Duodenal mucosa (tissue), 2 donors: ENCODE data around the gene NEIL1.
"Not testable (repeated sequence)": the region's sequence is repeated elsewhere in the genome, so short reads cannot be mapped to it uniquely, and the experiment has no call there.

ENCODE experiments used
- H3K27ac ChIP-seq: one replicate; pipeline ENCODE4 v1.7.0; 2013; ENCODE audit warnings: low read depth, low read length
- H3K27me3 ChIP-seq, 2 donors: one replicate each; pipeline ENCODE4 v1.7.0; 2013; ENCODE audit warnings: low read length in 2 of 2, control low read depth in 1 of 2; ENCODE audit not compliant: insufficient read depth in 2 of 2, control insufficient read depth in 1 of 2
- H3K36me3 ChIP-seq, 2 donors: one replicate each; pipeline ENCODE4 v1.7.0; 2013; ENCODE audit warnings: low read length in 2 of 2, control low read depth in 1 of 2; ENCODE audit not compliant: insufficient read depth in 2 of 2, control insufficient read depth in 1 of 2
- H3K4me1 ChIP-seq, 2 donors: one replicate each; pipeline ENCODE4 v1.7.0; 2013; ENCODE audit warnings: low read length in 2 of 2, control low read depth in 1 of 2; ENCODE audit not compliant: insufficient read depth in 2 of 2, control insufficient read depth in 1 of 2
- H3K4me3 ChIP-seq, 2 donors: one replicate each; pipeline ENCODE4 v1.7.0; 2013; ENCODE audit warnings: low read length in 2 of 2, low read depth in 1 of 2
- H3K9ac ChIP-seq, 2 donors: one replicate each; pipeline ENCODE4 v1.7.0; 2013; ENCODE audit warnings: low read length in 2 of 2, low read depth in 1 of 2
- H3K9me3 ChIP-seq, 2 donors: one replicate each; pipeline ENCODE4 v1.7.0; 2013; ENCODE audit warnings: low read length in 2 of 2, control low read depth in 1 of 2; ENCODE audit not compliant: control insufficient read depth in 1 of 2

The NEIL1 gene

DNA sequence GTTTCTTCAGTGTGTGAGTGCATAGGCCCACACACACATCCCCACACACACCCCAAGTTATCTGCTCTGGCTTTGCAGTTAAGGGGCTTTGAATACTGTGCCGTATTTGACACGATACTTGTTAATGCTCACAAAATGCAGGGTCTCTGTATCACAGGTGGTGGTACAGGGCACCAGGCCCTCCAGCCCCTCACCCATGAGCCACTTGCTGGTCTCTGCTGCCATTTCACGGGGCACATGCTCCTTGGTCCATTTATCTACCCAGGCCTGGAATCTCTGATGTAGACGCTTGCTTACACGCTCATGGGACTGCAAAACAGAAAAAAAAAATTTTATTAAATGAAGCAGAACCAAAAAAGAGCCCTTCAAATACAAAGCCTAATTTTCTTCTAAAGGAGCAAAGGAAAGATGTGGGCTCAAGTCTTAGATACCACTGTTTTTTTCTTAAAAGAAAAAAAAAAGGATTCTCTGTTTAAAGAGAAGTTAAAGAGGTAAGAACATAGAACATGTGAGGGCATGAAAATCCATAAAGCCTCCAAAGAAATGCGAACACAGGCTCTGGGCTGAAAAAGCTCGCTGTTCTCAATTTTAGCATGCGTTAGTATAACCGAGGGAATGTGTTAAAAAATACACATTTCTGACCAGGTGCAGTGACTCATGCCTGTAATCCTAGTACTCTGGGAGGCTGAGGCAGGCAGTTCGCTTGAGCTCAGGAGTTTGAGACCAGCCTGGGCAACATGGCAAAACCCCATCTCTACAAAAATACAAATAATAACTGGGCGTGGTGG, 25.3 kb downstream of the NEIL1 start:
- H3K9ac ChIP-seq = no peak overlapping the region
- no peaks in the 10 kb centered on the region for H3K9me3 ChIP-seq
- peaks cover 29 to 56% of the 10 kb centered on the region in 2 donors for H3K36me3 ChIP-seq
- peaks cover 21 to 22% of the 10 kb centered on the region in 2 donors for H3K4me1 ChIP-seq
- H3K27ac ChIP-seq = no peak overlapping the region
- H3K27me3 ChIP-seq = no peaks in the 10 kb centered on the region
- no peak overlapping the region for H3K4me3 ChIP-seq

DNA sequence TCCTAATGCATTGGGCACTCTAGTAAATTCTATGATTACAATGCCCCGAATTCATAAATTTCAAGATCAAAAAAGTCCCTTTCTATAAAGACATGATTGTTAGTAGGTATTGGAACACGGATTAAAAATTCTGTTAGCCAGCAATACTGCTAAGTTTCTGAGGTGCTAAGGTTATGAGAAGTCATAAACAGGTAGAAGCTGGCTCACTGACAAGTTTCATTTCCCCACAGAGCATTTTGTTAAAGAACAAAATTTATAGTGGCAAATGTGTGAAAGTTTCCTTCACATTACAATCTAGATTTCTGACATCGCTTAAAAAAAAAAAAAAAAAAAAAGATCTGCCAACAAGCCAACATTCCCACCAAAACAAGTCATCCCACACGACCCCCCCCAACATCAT, 33.9 kb downstream of the NEIL1 start:
- H3K4me3 ChIP-seq = no peak overlapping the region
- no peak overlapping the region for H3K27ac ChIP-seq
- no peak overlapping the region for H3K9ac ChIP-seq
- H3K36me3 ChIP-seq = peaks cover 22 to 66% of the 10 kb centered on the region in 2 donors
- no peaks in the 10 kb centered on the region for H3K27me3 ChIP-seq
- H3K4me1 ChIP-seq = peaks cover 5 to 8% of the 10 kb centered on the region in 2 donors
- no peaks in the 10 kb centered on the region for H3K9me3 ChIP-seq

DNA sequence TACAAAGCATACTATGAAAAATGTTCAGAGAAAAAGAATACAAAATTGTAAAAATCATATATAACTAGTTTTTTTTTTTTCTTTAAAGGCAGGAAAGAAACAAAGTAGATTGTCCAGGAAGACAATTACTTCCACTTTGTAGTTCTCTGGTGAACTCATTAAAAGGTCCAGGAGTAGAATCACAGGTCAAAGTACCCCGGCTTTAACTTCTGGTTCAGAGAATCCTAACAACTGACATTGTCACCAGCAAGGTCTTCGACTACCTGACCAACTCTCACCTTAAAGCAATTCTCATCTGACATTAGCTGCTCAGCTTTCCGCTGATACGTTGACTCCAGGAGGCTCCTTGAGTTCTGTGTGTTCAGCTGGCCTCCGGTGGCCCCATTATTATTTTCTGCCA, 37.1 kb downstream of the NEIL1 start:
- H3K9me3 ChIP-seq, H3K4me3 ChIP-seq, H3K27ac ChIP-seq, H3K4me1 ChIP-seq, H3K27me3 ChIP-seq, H3K9ac ChIP-seq: not testable (repeated sequence)
- H3K36me3 ChIP-seq = peaks cover 27 to 72% of the 10 kb centered on the region in 2 donors

DNA sequence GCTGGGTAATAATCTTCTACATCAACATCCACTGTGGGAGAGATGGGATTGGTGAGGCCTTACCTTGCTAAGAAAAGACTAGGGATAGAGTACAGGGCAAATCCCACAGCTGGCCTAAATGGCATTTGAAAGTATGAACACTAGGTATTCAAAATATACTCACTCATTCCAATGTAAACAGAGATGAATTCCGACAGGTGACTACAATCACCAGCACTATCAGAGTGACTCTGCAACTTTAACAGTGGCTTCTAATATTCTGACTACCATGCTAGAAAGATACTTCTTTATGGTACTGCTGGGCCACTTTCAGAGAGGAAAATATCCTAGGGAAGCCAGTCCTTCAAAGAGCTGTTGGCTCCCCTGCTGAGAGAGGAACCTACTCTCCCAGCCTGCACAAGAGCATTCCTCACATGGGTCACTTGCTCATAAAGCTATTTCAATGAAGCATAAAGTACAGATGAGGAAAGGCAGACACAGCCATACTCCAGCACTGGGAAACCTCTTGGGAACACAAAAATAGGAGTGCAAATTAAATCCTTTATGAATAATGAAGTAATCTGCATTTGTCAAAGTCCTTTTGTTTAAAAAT, 43.0 kb downstream of the NEIL1 start:
- Histone ChIP-seq H3K4me3 (no peak overlapping the region), H3K9ac (no peak overlapping the region), H3K36me3 (peaks cover 35 to 88% of the 10 kb centered on the region in 2 donors), H3K27me3 (no peaks in the 10 kb centered on the region), H3K9me3 (no peaks in the 10 kb centered on the region), H3K27ac (no peak overlapping the region), H3K4me1 (no peaks in the 10 kb centered on the region)

DNA sequence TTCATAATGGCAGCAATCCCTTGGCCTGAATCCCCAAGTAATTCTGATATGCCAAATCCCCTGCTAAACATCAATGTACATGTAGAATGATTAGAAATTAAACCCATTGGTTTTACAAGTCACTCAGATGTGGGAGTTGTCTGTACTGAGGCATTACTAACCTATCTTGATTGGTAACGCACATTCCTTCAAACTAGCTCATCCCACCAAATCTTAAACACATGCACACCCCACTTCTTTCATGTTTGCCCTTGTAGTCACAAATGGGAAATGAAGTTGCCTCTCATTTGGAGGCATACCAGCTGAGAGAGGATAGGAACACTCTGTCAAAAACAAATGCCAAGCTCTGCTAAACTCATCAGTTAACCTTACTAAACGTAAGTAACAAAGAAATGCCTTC, 50.7 kb downstream of the NEIL1 start:
- Histone ChIP-seq H3K4me3 (no peak overlapping the region), H3K4me1 (no peaks in the 10 kb centered on the region), H3K9ac (no peak overlapping the region), H3K36me3 (peaks cover 54 to 93% of the 10 kb centered on the region in 2 donors), H3K27ac (no peak overlapping the region), H3K9me3 (no peaks in the 10 kb centered on the region), H3K27me3 (no peaks in the 10 kb centered on the region)

DNA sequence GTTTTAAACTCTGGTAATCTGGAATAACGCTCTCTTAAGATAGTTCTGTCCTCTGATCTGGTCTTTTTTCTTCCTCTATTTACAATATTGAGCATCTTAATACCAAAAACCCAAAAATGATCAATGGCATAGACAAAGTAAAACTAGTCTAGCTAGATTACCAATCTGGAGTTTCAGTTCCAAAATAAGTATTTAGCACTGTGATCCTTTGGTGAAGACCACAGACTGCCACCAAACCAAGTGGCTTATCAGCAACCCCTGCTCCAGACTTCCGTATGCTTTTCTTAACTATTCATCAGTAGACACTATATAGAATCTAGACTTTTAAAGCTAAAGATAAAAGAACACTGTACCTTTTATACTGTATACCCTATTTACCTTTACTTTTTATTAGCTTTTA, 57.1 kb downstream of the NEIL1 start:
- no peak overlapping the region for H3K9ac ChIP-seq
- no peaks in the 10 kb centered on the region for H3K27me3 ChIP-seq
- H3K27ac ChIP-seq = no peak overlapping the region
- H3K4me1 ChIP-seq = no peaks in the 10 kb centered on the region
- H3K9me3 ChIP-seq = no peaks in the 10 kb centered on the region
- H3K36me3 ChIP-seq = peaks cover 25 to 74% of the 10 kb centered on the region in 2 donors
- H3K4me3 ChIP-seq = no peak overlapping the region
